SH-SY5Y (cell line): ENCODE measurements around the gene SLFN5.

ENCODE experiments used
- GATA2 ChIP-seq: IDR thresholded peaks from 2 replicates; pipeline ENCODE4 v1.6.1; 2011; ENCODE audit warnings: mild to moderate bottlenecking, low read depth, low read length
- GATA3 ChIP-seq: IDR thresholded peaks from 2 replicates; pipeline ENCODE4 v1.6.1; 2011; ENCODE audit warnings: low read depth, mild to moderate bottlenecking, low read length, moderate library complexity

GRCh38 chr17:35236821-35237220, 6.1 kb upstream of the SLFN5 start:
- TF ChIP-seq GATA2 (no peak), GATA3 (no peak)
